K562 (cell line): Measurements from ENCODE around the gene CDC42BPB. TPM values are rescaled to one million over a fixed set of nuclear protein-coding genes. Genes with fewer than 3 reads are reported as not detected.
A peak's percentile ranks its signal among the peaks of the same experiment; 100 is the strongest.

Experiments used
- BRF2 ChIP-seq: IDR thresholded peaks from 3 replicates; pipeline ENCODE4 v1.6.1; 2011; ENCODE audit warnings: borderline replicate concordance, mild to moderate bottlenecking; ENCODE audit not compliant: insufficient read length, insufficient read depth
- CEBPG ChIP-seq, 3 experiments: fragments of 200-800 bp in 1 of 3; sonication (Bioruptor generic) in 1 of 3; sonication (generic) in 1 of 3; formaldehyde crosslinking in 1 of 3; IDR thresholded peaks in 2 of 3; conservative IDR thresholded peaks in 1 of 3; 2 replicates each; pipeline versions ENCODE4 v1.6.1 to v1.8.0; 2016 to 2022; ENCODE audit warnings: missing compliant biosample characterization in 2 of 3, missing genetic modification characterization in 2 of 3, mild to moderate bottlenecking in 1 of 3, missing genetic modification reagents in 1 of 3
- COPS2 ChIP-seq: fragments of 450-650 bp; conservative IDR thresholded peaks from 2 replicates; pipeline ENCODE4 v1.6.1; 2016; ENCODE audit warnings: mild to moderate bottlenecking, moderate library complexity
- ETV5 ChIP-seq: sonication (generic); formaldehyde crosslinking; IDR thresholded peaks from 2 replicates; pipeline ENCODE4 v1.4.0; 2020; ENCODE audit warnings: low read depth, mild to moderate bottlenecking, missing genetic modification reagents
- GABPA ChIP-seq: fragments of 200-800 bp; sonication (Bioruptor generic); conservative IDR thresholded peaks from 2 replicates; pipeline ENCODE4 v1.6.1; 2016; ENCODE audit warnings: low read depth, missing genetic modification characterization, missing compliant biosample characterization
- HINFP ChIP-seq: fragments of 450-650 bp; conservative IDR thresholded peaks from 2 replicates; pipeline ENCODE4 v1.6.1; 2016; ENCODE audit warnings: missing genetic modification characterization, low read depth, mild to moderate bottlenecking, control low read depth, missing compliant biosample characterization
- HOXB6 ChIP-seq: fragments of 250-450 bp; sonication (Bioruptor Pico); IDR thresholded peaks from 2 replicates; pipeline ENCODE4 v1.5.1; 2022; ENCODE audit warnings: mild to moderate bottlenecking, borderline replicate concordance
- ILK ChIP-seq: fragments of 450-650 bp; IDR thresholded peaks from 2 replicates; pipeline ENCODE4 v1.6.1; 2016; ENCODE audit warnings: missing genetic modification characterization, low read depth, mild to moderate bottlenecking, missing compliant biosample characterization, moderate library complexity, borderline replicate concordance
- KLF16 ChIP-seq: IDR thresholded peaks from 2 replicates; pipeline ENCODE4 v1.6.1; 2016; ENCODE audit warnings: antibody characterized with exemption
- MIER1 ChIP-seq: fragments of 450-650 bp; IDR thresholded peaks from 2 replicates; pipeline ENCODE4 v1.6.1; 2016; ENCODE audit warnings: antibody characterized with exemption, mild to moderate bottlenecking, low read depth
- MTA3 ChIP-seq: fragments of 450-650 bp; formaldehyde crosslinking; IDR thresholded peaks from 2 replicates; pipeline ENCODE4 v1.6.1; 2017; ENCODE audit warnings: mild to moderate bottlenecking, borderline replicate concordance
- NCOR1 ChIP-seq: fragments of 450-650 bp; IDR thresholded peaks from 2 replicates; pipeline ENCODE4 v1.6.1; 2016; ENCODE audit warnings: mild to moderate bottlenecking, moderate library complexity
- PHB2 ChIP-seq: fragments of 450-650 bp; IDR thresholded peaks from 2 replicates; pipeline ENCODE4 v1.6.1; 2017; ENCODE audit warnings: low read depth
- POLR2B ChIP-seq: fragments of 450-650 bp; IDR thresholded peaks from 2 replicates; pipeline ENCODE4 v1.6.1; 2018; ENCODE audit warnings: low read depth; ENCODE audit not compliant: partially characterized antibody
- RAD51 ChIP-seq: fragments of 450-650 bp; IDR thresholded peaks from 2 replicates; pipeline ENCODE4 v1.7.1; 2016; ENCODE audit warnings: low read depth, mild to moderate bottlenecking, borderline replicate concordance
- SREBF1 ChIP-seq: fragments of 150-350 bp; IDR thresholded peaks from 2 replicates; pipeline ENCODE4 v1.6.1; 2014; ENCODE audit warnings: antibody characterized with exemption, low read depth, low read length, borderline replicate concordance
- TCF3 ChIP-seq: sonication (generic); formaldehyde crosslinking; IDR thresholded peaks from 2 replicates; pipeline ENCODE4 v1.4.0; 2020; ENCODE audit warnings: mild to moderate bottlenecking, missing genetic modification reagents
- ZBTB1 ChIP-seq: sonication (generic); formaldehyde crosslinking; IDR thresholded peaks from 2 replicates; pipeline ENCODE4 v1.8.1; 2023; ENCODE audit warnings: missing genetic modification reagents, low read depth, mild to moderate bottlenecking, borderline replicate concordance
- ZBTB43 ChIP-seq: sonication (generic); formaldehyde crosslinking; IDR thresholded peaks from 2 replicates; pipeline ENCODE4 v1.8.0; 2023; ENCODE audit warnings: mild to moderate bottlenecking, missing genetic modification reagents
- ZBTB7A ChIP-seq: IDR thresholded peaks from 2 replicates; pipeline ENCODE4 v1.6.1; 2011; ENCODE audit warnings: low read depth, mild to moderate bottlenecking, low read length, moderate library complexity, borderline replicate concordance; ENCODE audit not compliant: control insufficient read depth
- ZFP36 ChIP-seq: fragments of 150-350 bp; IDR thresholded peaks from 2 replicates; pipeline ENCODE4 v1.6.1; 2018; ENCODE audit warnings: low read length, low read depth; ENCODE audit not compliant: partially characterized antibody
- ZNF133 ChIP-seq: fragments of 250-450 bp; sonication (Bioruptor Pico); IDR thresholded peaks from 2 replicates; pipeline ENCODE4 v1.4.0; 2020; ENCODE audit warnings: mild to moderate bottlenecking
- ZNF212 ChIP-seq: fragments of 450-650 bp; formaldehyde crosslinking; IDR thresholded peaks from 2 replicates; pipeline ENCODE4 v1.4.0; 2020; ENCODE audit warnings: mild to moderate bottlenecking
- ZNF253 ChIP-seq: fragments of 250-450 bp; sonication (Bioruptor Pico); conservative IDR thresholded peaks from 2 replicates; pipeline ENCODE4 v1.6.1; 2021; ENCODE audit warnings: mild to moderate bottlenecking
- ZNF384 ChIP-seq: IDR thresholded peaks from 2 replicates; pipeline ENCODE4 v1.6.1; 2012; ENCODE audit warnings: low read depth, low read length, improper control_type of control experiment
- ZNF445 ChIP-seq: fragments of 250-450 bp; sonication (Bioruptor Pico); IDR thresholded peaks from 2 replicates; pipeline ENCODE4 v1.4.0; 2020; ENCODE audit warnings: low read depth, mild to moderate bottlenecking, moderate library complexity
- polyA plus RNA-seq, 8 experiments: library from polyadenylated mRNA; depleted of rRNA in 4 of 8; stranded (reverse) in 5 of 8; unstranded in 3 of 8; fragments of >200 nt; fragmentation: Nextera tagmentation in 2 of 8; fragmentation: Illumina TruSeq in 1 of 8; extraction: Ambion mirVana in 2 of 8; extraction: Trizol in 1 of 8; gene quantifications; 2 replicates each; pipeline versions ENCODE4 v1.2.1 to v1.2.3, GENCODE V29; 2011 to 2014; ENCODE audit warnings: inconsistent platforms in 1 of 8, missing spikeins in 1 of 8
- total RNA-seq, 7 experiments: library from RNA; depleted of rRNA in 6 of 7; stranded (reverse); fragments of >200 nt in 6 of 7; fragmentation: Illumina TruSeq in 2 of 7; extraction: Trizol in 2 of 7; gene quantifications; 2 replicates each; pipeline versions ENCODE4 v1.2.1 to v1.2.3, GENCODE V29; 2011 to 2021; ENCODE audit warnings: low replicate concordance in 1 of 7

Gene CDC42BPB
- total and polyA plus RNA-seq, 9 of the 15 experiments (the other 6 are each of a cell fraction or from before 2014, with no cell fraction given), result 0.07 to 24.3 (median 12.6) TPM

GRCh38 chr14:103056322-103057027 lies 874 bp downstream of the CDC42BPB start (continued):
- no peak for TF ChIP-seq CEBPG (CRISPR knock-in tag; IDR thresholded peaks at IDR 0.05)
- no peak for TF ChIP-seq CEBPG (tag; conservative IDR thresholded peaks at IDR 0.05 in 1 of 2, IDR thresholded peaks at IDR 0.05 in 1 of 2)
- TF ChIP-seq RAD51, result no peak
- TF ChIP-seq ETV5 (CRISPR knock-in tag), result no peak
- TF ChIP-seq BRF2, result no peak
- TF ChIP-seq ILK (tag), result no peak
- TF ChIP-seq TCF3, result no peak
- TF ChIP-seq ZNF445 (CRISPR knock-in tag), result no peak
- no peak for TF ChIP-seq ZBTB43 (CRISPR knock-in tag)
- no peak for TF ChIP-seq SREBF1
- no peak for TF ChIP-seq COPS2
- no peak for TF ChIP-seq KLF16
- no peak for TF ChIP-seq ZNF384
- TF ChIP-seq ZNF133 (CRISPR knock-in tag), result no peak
- no peak for TF ChIP-seq ZFP36
- TF ChIP-seq ZNF212 (CRISPR knock-in tag), result no peak
- TF ChIP-seq ZNF253 (CRISPR knock-in tag), result no peak
- peak; percentile 2; the same call in 1 of the 2 replicates for TF ChIP-seq ZBTB7A
- no peak for TF ChIP-seq POLR2B
- no peak for TF ChIP-seq HOXB6
- TF ChIP-seq PHB2, result no peak
- TF ChIP-seq HINFP (tag), result no peak
- TF ChIP-seq ZBTB1 (CRISPR knock-in tag), result no peak
- TF ChIP-seq MIER1, result no peak
- TF ChIP-seq MTA3, result no peak
- no peak for TF ChIP-seq NCOR1
- peak; percentile 38; the same call in 1 of the 2 replicates for TF ChIP-seq GABPA (tag)
